Erythroblast (primary cell): ENCODE measurements around the gene SMC6.

ENCODE experiments used
- GATA1 ChIP-seq: IDR thresholded peaks from 2 replicates; pipeline ENCODE4 v1.6.1; 2011; ENCODE audit warnings: low read depth, mild to moderate bottlenecking, control low read depth, low read length, moderate library complexity
- POLR2A ChIP-seq: IDR thresholded peaks from 2 replicates; pipeline ENCODE4 v1.6.1; 2011; ENCODE audit warnings: mild to moderate bottlenecking, low read length

DNA sequence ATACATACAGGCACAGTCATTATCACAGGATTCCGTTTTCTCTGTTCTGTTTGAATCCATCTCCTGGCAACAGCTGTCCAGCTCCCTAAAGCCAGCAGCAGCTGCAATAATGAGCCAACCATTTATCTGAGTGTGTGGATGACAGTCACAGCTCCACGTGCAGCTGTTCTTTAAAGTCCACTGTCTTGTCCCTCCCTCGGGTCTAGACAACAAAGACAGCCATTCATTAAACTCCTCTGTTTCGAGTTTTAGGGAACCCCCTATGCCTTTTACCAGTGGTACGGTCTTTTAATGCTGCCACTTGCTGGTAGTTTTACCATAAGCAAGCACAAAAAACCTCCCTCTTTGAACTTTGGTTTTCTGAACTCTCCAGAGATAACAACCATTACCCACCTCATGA is 46.6 kb upstream of the SMC6 start:
- TF ChIP-seq POLR2A (no peak), GATA1 (no peak)
